Colon (tissue), 2 donors: ENCODE measurements around the gene KLHL6.
"Not testable (repeated sequence)": the region's sequence is repeated elsewhere in the genome, so short reads cannot be mapped to it uniquely, and the experiment has no call there.

Experiments
- FAIRE-seq: peaks from 2 replicates; lab custom pipeline; 2012; peaks lifted over from hg19 to GRCh38; lab: Jason Lieb, UNC
- donor health status: control.
- donor health status: control.

KLHL6 gene

GRCh38 chr3:183555541-183556081 is at the start of gene KLHL6:
KLHL6 (minus strand) TSS chr3:183555706; CDS start chr3:183555653, 53 bp downstream.
- FAIRE-seq = no peak

GRCh38 chr3:183597959-183598358 is 42.5 kb upstream of the KLHL6 start:
- FAIRE-seq = no peak

GRCh38 chr3:183594636-183595035 is 39.1 kb upstream of the KLHL6 start:
- no peak for FAIRE-seq

GRCh38 chr3:183592821-183593220 is 37.3 kb upstream of the KLHL6 start:
- FAIRE-seq = no peak

GRCh38 chr3:183591881-183592521 is 36.5 kb upstream of the KLHL6 start:
- no peak for FAIRE-seq

GRCh38 chr3:183590442-183590841 is 34.9 kb upstream of the KLHL6 start:
- FAIRE-seq = no peak

- no peak for FAIRE-seq
Observed at GRCh38 chr3:183587336-183587735, 31.8 kb upstream of the KLHL6 start.

GRCh38 chr3:183586477-183586876 is 31.0 kb upstream of the KLHL6 start:
- no peak for FAIRE-seq

- FAIRE-seq = no peak
Observed at GRCh38 chr3:183584914-183585280, 29.4 kb upstream of the KLHL6 start.

- no peak for FAIRE-seq
Observed at GRCh38 chr3:183584246-183584913, 28.9 kb upstream of the KLHL6 start.

GRCh38 chr3:183583331-183584245 is 28.1 kb upstream of the KLHL6 start:
- no peak for FAIRE-seq

GRCh38 chr3:183582161-183582560 is 26.7 kb upstream of the KLHL6 start:
- no peak for FAIRE-seq

- no peak for FAIRE-seq
Observed at GRCh38 chr3:183581496-183582155, 26.1 kb upstream of the KLHL6 start.

GRCh38 chr3:183579967-183580900 is 24.7 kb upstream of the KLHL6 start:
- FAIRE-seq = no peak

GRCh38 chr3:183578179-183578578 is 22.7 kb upstream of the KLHL6 start:
- no peak for FAIRE-seq

- no peak for FAIRE-seq
Observed at GRCh38 chr3:183577346-183577745, 21.8 kb upstream of the KLHL6 start.

- no peak for FAIRE-seq
Observed at GRCh38 chr3:183576487-183577107, 21.1 kb upstream of the KLHL6 start.

GRCh38 chr3:183572935-183573334 is 17.4 kb upstream of the KLHL6 start:
- FAIRE-seq = no peak

GRCh38 chr3:183570191-183570590 is 14.7 kb upstream of the KLHL6 start:
- not testable (repeated sequence) for FAIRE-seq

- FAIRE-seq = no peak
Observed at GRCh38 chr3:183566880-183567279, 11.4 kb upstream of the KLHL6 start.
